NB4 (cell line): Measurements from ENCODE around the gene TSSC4.

Source experiments
- CTCF ChIP-seq: IDR thresholded peaks from one replicate; pipeline ENCODE4 v1.5.1; 2012; ENCODE audit warnings: low read depth, low read length
- POLR2A ChIP-seq: IDR thresholded peaks from 2 replicates; pipeline ENCODE4 v1.6.1; 2011; ENCODE audit warnings: mild to moderate bottlenecking; ENCODE audit not compliant: insufficient read length; ENCODE audit errors: extremely low read depth

GRCh38 chr11:2402890-2403645 lies 2.5 kb downstream of the TSSC4 start:
- TF ChIP-seq CTCF (no peak), POLR2A (no peak)
